Endothelial cell of hepatic sinusoid (primary cell): Measurements from ENCODE around the gene DOCK2.

ENCODE experiments used
- in situ Hi-C: cut with HindIII; loops from 2 replicates; pipeline ENCODE4 v1.10.0; 2017; ENCODE audit warnings: low sequenced_read_pairs

DOCK2 gene

GRCh38 chr5:169682026-169682425, 45.0 kb downstream of the DOCK2 start:
- in situ Hi-C loops, result no loop called here

- in situ Hi-C loops, result no loop called here
Observed at GRCh38 chr5:169686137-169686536, 49.1 kb downstream of the DOCK2 start.

GRCh38 chr5:169688106-169688505, 51.0 kb downstream of the DOCK2 start:
- in situ Hi-C loops, result no loop called here

GRCh38 chr5:169691471-169691870, 54.4 kb downstream of the DOCK2 start:
- in situ Hi-C loops, result no loop called here

GRCh38 chr5:169694091-169694625, 57.1 kb downstream of the DOCK2 start:
- in situ Hi-C loops, result no loop called here

GRCh38 chr5:169695025-169695625, 58.0 kb downstream of the DOCK2 start:
- in situ Hi-C loops, result no loop called here

- in situ Hi-C loops, result no loop called here
Observed at GRCh38 chr5:169695919-169696490, 58.9 kb downstream of the DOCK2 start.

GRCh38 chr5:169696621-169697510, 59.8 kb downstream of the DOCK2 start:
- in situ Hi-C loops, result no loop called here

- in situ Hi-C loops, result no loop called here
Observed at GRCh38 chr5:169697511-169697890, 60.4 kb downstream of the DOCK2 start.

GRCh38 chr5:169697976-169698375, 60.9 kb downstream of the DOCK2 start:
- in situ Hi-C loops, result no loop called here

GRCh38 chr5:169700611-169701010, 63.5 kb downstream of the DOCK2 start:
- in situ Hi-C loops, result no loop called here

- in situ Hi-C loops, result no loop called here
Observed at GRCh38 chr5:169701910-169702451, 64.9 kb downstream of the DOCK2 start.

GRCh38 chr5:169702693-169703481, 65.8 kb downstream of the DOCK2 start:
- in situ Hi-C loops, result no loop called here

GRCh38 chr5:169703813-169704212, 66.7 kb downstream of the DOCK2 start:
- in situ Hi-C loops, result no loop called here

GRCh38 chr5:169705322-169705721, 68.2 kb downstream of the DOCK2 start:
- in situ Hi-C loops, result no loop called here

GRCh38 chr5:169706071-169706470, 69.0 kb downstream of the DOCK2 start:
- in situ Hi-C loops, result no loop called here

- in situ Hi-C loops, result no loop called here
Observed at GRCh38 chr5:169706758-169707450, 69.8 kb downstream of the DOCK2 start.

- in situ Hi-C loops, result no loop called here
Observed at GRCh38 chr5:169707686-169708085, 70.6 kb downstream of the DOCK2 start.

- in situ Hi-C loops, result no loop called here
Observed at GRCh38 chr5:169710675-169711074, 73.6 kb downstream of the DOCK2 start.
